GM20000 (cell line): ENCODE data around the gene MAL.

ENCODE experiments used
- DNase-seq: peaks from one replicate; pipeline ENCODE4 v3.0.0; 2012; ENCODE audit warnings: low spot score
- TF ChIP-seq, protein P1 (sequence below): IDR thresholded peaks from 2 replicates; pipeline ENCODE4 v1.5.1; 2012; ENCODE audit warnings: mild to moderate bottlenecking, control low read depth; ENCODE audit errors: extremely low read depth, missing control alignments

The MAL gene

DNA sequence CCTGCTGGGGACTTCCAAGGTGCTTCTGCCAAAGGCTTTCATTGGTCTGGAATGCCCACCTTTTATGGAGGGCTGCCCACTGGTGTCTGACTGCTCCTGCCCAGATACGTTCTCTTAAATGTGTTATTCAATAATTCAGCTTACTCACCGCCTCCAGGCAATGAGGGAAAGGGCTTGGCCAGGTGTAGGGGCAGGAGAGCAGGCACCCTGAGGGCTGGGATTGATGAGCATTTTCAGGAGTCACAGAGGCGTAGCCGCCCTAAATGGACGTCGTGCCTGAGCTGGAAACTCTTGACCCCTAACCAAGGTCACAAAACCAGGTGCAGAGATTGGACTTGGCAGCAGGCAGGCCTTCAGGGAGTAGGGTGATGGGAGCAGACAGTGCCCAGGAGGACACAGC, 26.8 kb downstream of the MAL start:
- DNase-seq = no peak

DNA sequence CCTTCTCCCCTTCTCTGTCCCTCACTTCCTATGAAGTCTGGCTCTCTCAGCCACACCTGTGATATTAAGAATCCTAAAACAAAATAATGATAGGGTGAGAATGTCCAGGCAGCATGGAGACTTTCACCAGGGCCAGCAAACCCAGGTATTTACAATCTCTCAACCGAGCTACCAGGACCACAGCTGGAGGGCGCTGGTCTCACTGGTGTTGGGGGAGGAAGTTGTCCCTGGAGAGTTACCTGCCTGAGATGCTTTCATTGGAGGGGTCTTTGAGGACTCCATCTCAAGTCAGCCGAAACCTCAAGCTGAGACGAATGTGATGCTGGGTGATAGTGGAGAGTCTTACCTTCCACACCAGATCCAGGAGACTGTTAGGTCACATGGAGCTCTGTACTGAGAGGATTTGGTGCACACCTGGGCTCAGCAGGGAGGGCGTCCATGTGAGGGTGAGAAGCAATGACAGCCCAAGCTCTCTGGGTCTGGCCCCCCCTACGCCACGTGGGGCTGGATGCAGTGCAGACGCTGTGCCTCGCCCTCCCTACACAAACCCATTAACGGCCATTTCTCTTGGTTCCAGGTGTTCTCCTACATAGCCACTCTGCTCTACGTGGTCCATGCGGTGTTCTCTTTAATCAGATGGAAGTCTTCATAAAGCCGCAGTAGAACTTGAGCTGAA, 27.4 kb downstream of the MAL start:
- TF ChIP-seq, protein P1, sequence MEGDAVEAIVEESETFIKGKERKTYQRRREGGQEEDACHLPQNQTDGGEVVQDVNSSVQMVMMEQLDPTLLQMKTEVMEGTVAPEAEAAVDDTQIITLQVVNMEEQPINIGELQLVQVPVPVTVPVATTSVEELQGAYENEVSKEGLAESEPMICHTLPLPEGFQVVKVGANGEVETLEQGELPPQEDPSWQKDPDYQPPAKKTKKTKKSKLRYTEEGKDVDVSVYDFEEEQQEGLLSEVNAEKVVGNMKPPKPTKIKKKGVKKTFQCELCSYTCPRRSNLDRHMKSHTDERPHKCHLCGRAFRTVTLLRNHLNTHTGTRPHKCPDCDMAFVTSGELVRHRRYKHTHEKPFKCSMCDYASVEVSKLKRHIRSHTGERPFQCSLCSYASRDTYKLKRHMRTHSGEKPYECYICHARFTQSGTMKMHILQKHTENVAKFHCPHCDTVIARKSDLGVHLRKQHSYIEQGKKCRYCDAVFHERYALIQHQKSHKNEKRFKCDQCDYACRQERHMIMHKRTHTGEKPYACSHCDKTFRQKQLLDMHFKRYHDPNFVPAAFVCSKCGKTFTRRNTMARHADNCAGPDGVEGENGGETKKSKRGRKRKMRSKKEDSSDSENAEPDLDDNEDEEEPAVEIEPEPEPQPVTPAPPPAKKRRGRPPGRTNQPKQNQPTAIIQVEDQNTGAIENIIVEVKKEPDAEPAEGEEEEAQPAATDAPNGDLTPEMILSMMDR = no peak
- no peak for DNase-seq

More for the DNA sequence above, 26.8 kb downstream of the MAL start:
- TF ChIP-seq, protein P1 = no peak

DNA sequence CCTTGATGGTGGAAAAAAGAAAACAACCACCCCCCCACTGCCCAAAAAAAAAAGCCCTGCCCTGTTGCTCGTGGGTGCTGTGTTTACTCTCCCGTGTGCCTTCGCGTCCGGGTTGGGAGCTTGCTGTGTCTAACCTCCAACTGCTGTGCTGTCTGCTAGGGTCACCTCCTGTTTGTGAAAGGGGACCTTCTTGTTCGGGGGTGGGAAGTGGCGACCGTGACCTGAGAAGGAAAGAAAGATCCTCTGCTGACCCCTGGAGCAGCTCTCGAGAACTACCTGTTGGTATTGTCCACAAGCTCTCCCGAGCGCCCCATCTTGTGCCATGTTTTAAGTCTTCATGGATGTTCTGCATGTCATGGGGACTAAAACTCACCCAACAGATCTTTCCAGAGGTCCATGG, 28.0 kb downstream of the MAL start:
- DNase-seq = no peak
- TF ChIP-seq, protein P1 = no peak

DNA sequence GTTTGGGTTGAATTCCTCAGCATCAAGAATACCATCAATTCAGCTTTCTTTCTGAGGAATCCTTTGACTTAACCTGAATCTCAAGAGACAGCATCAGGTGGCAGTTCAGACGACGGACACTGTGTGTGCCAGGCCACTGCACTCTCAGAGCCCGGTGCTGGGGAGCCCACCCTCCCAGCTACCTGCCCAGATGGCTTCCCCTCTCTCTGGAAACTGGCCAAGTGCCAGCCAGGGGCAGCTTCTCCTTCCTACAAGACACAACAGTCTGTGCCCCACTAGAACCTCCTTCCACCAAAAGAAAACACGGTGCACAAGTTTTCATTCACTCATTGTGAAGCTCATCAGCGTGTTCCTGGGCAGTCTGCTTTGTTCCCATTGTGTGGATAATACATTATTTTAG, 28.5 kb downstream of the MAL start:
- TF ChIP-seq, protein P1 = no peak
- DNase-seq = no peak

DNA sequence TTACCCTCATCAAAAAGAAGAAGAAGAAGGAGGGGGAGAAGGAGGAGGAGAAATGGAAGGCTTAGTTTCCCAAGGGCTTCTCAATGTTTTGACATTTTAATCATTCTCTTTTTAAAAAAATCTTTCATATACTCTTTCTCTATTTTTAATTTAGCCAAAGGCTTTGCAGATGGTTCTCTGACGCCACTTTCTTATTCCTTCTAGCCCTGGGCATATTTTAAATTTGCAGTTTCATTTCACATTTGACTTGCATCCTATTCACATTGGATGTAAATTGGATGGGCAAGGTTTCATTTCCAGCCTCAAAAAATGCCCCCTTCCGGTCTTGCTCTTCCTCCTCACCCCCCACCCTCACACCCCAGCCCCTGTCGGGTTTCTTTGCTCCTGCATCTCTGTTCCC, 29.8 kb downstream of the MAL start:
- TF ChIP-seq, protein P1 = no peak
- no peak for DNase-seq

DNA sequence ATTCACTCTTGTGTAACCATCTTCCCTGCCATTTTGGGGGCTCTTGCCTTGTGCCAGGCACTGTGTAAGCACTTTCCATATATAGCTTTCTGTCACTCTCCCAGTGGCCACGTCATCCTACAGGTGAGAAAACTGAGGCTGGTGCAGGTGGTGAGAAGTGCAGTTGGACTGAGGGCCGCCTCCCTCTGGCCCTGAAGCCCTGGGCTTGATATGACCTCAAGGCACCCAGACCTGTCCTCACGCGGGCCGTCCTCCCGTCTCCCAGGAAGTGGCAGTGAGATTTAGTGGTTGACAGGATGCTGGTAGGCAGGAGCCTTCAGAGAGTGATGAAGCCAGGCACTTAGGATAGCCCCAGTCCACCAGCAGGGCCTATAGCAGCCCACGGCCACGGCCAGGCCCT, 30.5 kb downstream of the MAL start:
- TF ChIP-seq, protein P1 = no peak
- DNase-seq = no peak

DNA sequence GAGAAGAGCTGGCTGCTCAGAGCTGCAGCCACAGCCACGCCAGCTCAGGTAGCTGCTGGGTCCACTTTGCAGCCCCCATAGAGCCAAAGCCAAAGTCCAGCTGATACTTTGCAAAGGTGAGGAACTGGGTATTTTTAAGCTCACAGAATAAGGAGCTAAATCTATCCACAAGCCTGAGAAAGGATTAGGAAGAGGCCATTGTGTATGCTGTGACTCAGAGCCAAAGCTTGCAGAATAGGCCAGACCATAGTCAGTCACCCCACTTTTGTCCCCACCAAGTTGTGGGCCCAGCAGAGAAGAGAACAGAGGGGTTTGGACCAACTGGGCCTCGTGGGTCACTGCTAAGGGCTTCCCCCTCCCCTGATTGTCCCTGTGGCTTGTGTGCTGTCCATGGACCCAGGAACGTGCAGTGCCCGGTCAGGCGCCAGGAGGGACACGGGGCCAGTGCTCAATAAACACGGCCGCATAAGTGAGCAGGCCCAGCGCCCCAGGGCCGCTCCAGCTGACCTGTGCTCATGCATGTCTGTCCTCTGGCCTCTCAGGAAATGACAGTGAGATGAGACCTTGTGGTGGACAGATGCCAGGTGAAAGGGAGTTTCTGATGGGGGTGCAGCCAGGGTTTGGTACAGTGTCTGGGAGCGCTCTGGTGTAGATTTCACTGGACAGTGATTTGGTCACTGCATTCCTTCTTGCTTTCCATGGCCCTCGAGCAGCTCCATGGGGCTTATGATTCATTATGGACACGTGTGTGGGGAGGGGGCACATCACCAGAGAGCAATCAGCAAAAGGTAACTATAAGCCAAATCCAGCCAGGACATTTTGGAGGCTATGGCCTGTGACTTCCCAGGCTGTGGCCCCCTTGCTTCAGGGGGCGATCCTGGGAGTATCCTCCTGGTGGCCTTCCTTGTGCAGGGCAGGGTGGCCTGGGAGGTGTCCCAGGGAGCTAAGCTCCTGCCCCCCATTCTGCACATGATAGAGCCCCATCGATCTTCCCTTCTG, 31.3 kb downstream of the MAL start:
- TF ChIP-seq, protein P1 = no peak
- DNase-seq = no peak
